ENCODE data around the gene CSF3R.

The CSF3R gene

DNA sequence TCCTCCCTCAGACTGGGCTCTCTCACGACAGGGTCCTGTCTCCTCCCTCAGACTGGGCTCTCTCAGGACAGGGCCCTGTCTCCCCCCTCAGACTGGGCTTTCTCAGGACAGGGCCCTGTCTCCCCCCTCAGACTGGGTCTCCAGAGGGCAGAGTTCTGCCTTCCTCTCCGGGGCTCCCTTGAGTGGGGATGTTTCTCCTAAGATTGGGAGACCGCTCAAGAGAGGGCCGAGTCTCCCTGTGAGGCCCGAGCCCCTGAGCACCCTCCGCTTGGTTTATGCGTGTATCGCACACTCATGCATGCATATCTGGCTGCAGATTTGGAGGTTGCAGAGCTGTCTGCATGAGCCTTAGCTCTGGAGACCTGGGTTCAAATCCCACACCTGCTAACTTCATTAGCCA is 39.3 kb upstream of the CSF3R start:
- Histone ChIP-seq H3K27me3 (ENCODE audit: control insufficient read depth, insufficient read depth, low read length) (no peaks in the 10 kb centered on the region), H3K9ac (ENCODE audit: low read depth, low read length) (no peak overlapping the region), H3K36me3 (ENCODE audit: control insufficient read depth, insufficient read depth, low read length) (no peaks in the 10 kb centered on the region), H3K4me3 (ENCODE audit: low read depth, low read length) (no peak overlapping the region), H3K9me3 (ENCODE audit: control insufficient read depth, insufficient read depth, low read length) (no peaks in the 10 kb centered on the region), H3K4me1 (ENCODE audit: control insufficient read depth, insufficient read depth, low read length) (peaks cover 6% of the 10 kb centered on the region)

DNA sequence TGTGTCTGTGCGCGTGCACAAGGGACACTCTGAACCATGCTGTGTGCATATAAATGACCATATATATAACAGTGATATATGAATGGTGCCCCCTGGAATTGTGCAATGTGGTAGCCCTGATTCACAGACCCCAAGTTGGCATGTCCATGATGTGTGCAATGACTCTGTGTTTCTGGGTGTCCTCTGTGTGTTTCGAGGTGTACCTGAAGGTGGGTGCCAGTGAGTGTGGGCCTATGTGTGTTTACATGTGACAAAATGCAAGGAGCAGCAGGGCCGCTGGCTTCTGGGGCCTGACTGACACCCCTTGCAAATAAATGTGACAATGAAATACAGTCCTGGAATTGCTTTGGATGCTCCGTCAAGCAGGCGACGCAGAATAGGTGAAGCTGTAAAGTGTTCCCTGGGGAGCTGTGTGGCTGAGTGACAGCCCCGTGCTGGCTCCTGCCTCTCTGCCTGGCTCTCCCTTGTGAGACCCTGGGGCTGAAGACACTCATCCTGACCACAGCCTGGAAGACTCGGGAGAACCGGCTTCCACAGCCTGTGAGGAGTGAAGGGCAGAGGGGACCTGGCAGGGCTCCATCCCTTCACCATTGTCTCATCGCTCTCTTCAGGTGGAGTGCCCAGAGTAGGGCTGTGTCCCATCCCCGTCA is 38.2 kb upstream of the CSF3R start:
- Histone ChIP-seq H3K36me3 (ENCODE audit: control insufficient read depth, insufficient read depth, low read length) (no peaks in the 10 kb centered on the region), H3K27me3 (ENCODE audit: control insufficient read depth, insufficient read depth, low read length) (no peaks in the 10 kb centered on the region), H3K4me3 (ENCODE audit: low read depth, low read length) (no peak overlapping the region), H3K9ac (ENCODE audit: low read depth, low read length) (no peak overlapping the region), H3K9me3 (ENCODE audit: control insufficient read depth, insufficient read depth, low read length) (no peaks in the 10 kb centered on the region), H3K4me1 (ENCODE audit: control insufficient read depth, insufficient read depth, low read length) (peaks cover 6% of the 10 kb centered on the region)

DNA sequence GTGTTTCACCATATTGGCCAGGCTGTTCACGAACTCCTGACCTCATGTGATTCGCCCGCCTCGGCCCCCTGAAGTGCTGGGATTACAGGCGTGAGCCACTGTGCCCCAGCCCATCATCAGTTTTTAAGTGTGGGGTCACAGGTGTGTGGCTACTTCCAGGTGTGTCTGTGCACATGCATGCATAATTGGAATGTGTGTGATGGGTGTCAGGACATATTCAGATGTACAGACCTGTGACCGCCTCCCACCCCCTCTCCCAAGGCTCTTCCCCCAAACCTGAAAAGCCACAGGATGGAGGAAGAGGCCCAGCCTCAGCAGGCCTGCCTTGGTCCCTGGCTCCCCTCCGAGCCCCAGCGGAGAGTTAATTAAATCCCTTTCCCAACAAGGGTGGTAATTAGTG is 37.3 kb upstream of the CSF3R start:
- Histone ChIP-seq H3K36me3 (ENCODE audit: control insufficient read depth, insufficient read depth, low read length) (no peaks in the 10 kb centered on the region), H3K9ac (ENCODE audit: low read depth, low read length) (no peak overlapping the region), H3K27me3 (ENCODE audit: control insufficient read depth, insufficient read depth, low read length) (no peaks in the 10 kb centered on the region), H3K4me1 (ENCODE audit: control insufficient read depth, insufficient read depth, low read length) (peaks cover 6% of the 10 kb centered on the region), H3K4me3 (ENCODE audit: low read depth, low read length) (no peak overlapping the region), H3K9me3 (ENCODE audit: control insufficient read depth, insufficient read depth, low read length) (no peaks in the 10 kb centered on the region)

DNA sequence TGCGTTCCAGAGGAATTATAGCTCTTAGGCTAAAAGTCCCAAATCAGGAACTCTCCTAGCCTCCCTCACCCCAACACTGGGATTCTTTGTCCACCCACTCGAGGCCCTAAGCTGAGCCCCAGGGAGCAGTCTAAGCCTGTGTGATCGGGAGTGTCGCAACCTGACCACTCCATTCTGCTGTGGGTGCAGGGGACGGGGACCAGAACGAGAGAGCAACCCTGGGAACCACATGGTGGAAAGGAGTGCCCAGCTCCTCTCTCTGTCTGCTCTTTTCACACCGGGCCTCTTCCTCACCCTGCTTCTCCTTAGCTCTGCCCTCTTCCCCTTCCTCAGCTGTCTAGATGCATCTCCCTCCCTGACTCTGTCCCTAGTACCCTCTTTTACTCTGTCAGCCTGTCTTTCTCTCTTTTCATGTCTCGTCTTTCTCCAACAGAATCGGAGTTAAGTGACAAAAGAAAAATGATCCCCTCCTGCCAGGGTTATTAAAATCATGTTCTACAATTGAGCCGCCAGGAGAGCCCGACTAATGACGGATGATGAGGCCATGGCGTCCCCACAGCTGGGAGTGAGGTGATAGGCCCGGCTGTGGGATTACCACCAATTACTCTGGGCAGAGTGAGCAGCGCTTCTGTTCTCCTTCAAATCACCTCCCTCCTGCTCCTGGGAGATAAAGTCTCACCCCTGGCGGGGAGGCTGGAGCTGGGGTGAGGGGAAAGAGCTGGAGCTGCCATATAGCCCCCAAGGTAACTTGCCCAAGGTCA is 34.5 kb upstream of the CSF3R start:
- Histone ChIP-seq H3K9me3 (ENCODE audit: control insufficient read depth, insufficient read depth, low read length) (no peaks in the 10 kb centered on the region), H3K4me3 (ENCODE audit: low read depth, low read length) (no peak overlapping the region), H3K9ac (ENCODE audit: low read depth, low read length) (no peak overlapping the region), H3K36me3 (ENCODE audit: control insufficient read depth, insufficient read depth, low read length) (no peaks in the 10 kb centered on the region), H3K4me1 (ENCODE audit: control insufficient read depth, insufficient read depth, low read length) (no peaks in the 10 kb centered on the region), H3K27me3 (ENCODE audit: control insufficient read depth, insufficient read depth, low read length) (no peaks in the 10 kb centered on the region)

DNA sequence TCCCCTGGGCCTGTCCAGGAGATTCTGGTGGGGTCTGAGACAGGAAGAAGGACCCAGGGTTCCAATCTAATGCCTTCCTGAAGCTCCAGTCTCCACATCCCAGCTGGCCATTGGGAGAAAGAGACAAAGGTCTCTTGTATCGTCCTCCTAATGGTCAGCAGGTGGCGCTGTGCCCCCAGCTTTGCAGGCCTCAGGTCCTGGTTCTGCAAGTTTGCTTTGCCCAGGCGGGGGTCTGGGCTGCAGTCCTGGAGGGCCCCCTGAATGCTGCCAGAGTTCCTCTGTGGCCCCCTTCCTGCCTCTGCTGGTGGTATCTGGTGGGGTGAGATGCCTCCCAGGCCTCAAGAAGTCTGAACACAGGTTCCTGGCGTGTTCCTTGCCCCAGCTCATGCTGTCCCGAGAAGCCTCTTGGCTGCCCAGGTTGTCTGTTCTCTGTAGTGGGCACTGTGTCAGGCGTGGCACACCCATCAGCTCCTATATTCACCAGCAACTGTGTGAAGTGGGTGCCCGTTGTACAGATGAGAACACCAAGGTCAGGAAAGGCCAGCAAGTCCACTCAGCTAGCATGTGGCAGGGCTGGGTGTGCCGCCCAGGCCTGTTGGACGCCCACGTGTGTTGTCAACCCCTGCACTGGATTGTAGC is 33.8 kb upstream of the CSF3R start:
- Histone ChIP-seq H3K4me3 (ENCODE audit: low read depth, low read length) (no peak overlapping the region), H3K27me3 (ENCODE audit: control insufficient read depth, insufficient read depth, low read length) (no peaks in the 10 kb centered on the region), H3K9ac (ENCODE audit: low read depth, low read length) (no peak overlapping the region)

DNA sequence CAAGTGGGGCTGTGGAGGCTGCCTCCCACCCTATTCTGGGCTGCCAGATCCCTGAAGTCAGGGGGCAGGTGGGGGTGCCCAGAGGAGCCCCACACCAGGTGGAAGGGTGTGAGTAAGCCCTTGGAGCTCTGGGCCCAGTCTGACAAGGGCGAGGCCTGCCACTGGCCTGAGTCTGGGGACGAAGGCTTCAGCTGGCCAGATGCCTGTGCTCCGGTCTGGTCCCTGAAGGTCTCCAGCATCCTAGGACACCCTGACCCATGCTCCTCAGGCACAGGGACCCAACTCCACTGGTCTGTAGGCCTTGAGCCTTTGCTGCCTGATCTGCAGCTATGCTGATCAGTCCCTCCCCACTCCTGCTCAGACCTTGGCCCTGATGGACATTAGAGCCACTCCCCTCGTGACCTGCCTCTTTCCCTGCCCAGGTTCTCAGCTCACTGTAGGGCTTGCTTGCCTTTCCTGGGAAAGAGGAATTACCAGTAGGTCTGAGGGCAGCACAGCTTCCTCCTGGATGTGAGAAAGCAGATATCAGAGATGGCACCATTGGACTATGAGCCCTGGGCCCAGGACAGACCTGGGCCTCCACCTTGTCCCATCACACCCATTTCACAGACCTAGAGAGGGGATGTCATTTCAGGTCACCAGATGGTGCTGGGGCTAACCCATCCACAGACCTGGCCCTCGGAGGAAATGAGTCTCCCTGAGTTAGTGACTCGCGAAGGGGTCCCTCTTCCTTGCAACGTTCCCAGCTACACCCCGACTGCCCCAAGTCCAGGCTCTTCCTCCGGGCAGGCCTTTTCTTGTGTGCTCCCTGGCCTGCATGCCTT is 32.8 kb upstream of the CSF3R start:
- no peak overlapping the region for H3K4me3 ChIP-seq (ENCODE audit: low read depth, low read length)
- no peaks in the 10 kb centered on the region for H3K9me3 ChIP-seq (ENCODE audit: control insufficient read depth, insufficient read depth, low read length)
- no peaks in the 10 kb centered on the region for H3K4me1 ChIP-seq (ENCODE audit: control insufficient read depth, insufficient read depth, low read length)
- H3K36me3 ChIP-seq (ENCODE audit: control insufficient read depth, insufficient read depth, low read length): no peaks in the 10 kb centered on the region
- H3K27me3 ChIP-seq (ENCODE audit: control insufficient read depth, insufficient read depth, low read length): no peaks in the 10 kb centered on the region
- H3K9ac ChIP-seq (ENCODE audit: low read depth, low read length): no peak overlapping the region

More for the DNA sequence above, 33.8 kb upstream of the CSF3R start:
- Histone ChIP-seq H3K4me1 (ENCODE audit: control insufficient read depth, insufficient read depth, low read length) (no peaks in the 10 kb centered on the region), H3K9me3 (ENCODE audit: control insufficient read depth, insufficient read depth, low read length) (no peaks in the 10 kb centered on the region), H3K36me3 (ENCODE audit: control insufficient read depth, insufficient read depth, low read length) (no peaks in the 10 kb centered on the region)

DNA sequence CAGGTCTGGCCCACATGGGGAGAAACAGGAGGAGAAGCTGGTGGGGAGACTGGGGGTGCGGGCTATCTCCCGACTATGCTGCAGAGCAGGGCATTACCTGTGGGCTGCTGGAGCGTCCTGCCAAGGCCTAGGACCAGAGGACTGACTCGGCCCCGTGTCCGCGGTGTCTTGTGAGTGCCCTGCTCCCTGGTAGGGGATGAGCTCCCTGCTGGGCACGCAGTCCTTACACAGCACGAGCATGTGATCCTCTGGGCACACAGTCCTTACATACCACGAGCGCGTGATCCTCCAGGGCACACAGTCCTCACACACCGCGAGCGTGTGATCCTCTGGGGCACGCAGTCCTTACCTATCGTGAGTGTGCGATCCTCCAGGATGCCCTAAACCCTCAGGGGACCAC is 31.8 kb upstream of the CSF3R start:
- H3K4me1 ChIP-seq (ENCODE audit: control insufficient read depth, insufficient read depth, low read length): no peaks in the 10 kb centered on the region
- H3K27me3 ChIP-seq (ENCODE audit: control insufficient read depth, insufficient read depth, low read length): no peaks in the 10 kb centered on the region
- no peak overlapping the region for H3K9ac ChIP-seq (ENCODE audit: low read depth, low read length)
- no peak overlapping the region for H3K4me3 ChIP-seq (ENCODE audit: low read depth, low read length)
- no peaks in the 10 kb centered on the region for H3K36me3 ChIP-seq (ENCODE audit: control insufficient read depth, insufficient read depth, low read length)
- H3K9me3 ChIP-seq (ENCODE audit: control insufficient read depth, insufficient read depth, low read length): no peaks in the 10 kb centered on the region

DNA sequence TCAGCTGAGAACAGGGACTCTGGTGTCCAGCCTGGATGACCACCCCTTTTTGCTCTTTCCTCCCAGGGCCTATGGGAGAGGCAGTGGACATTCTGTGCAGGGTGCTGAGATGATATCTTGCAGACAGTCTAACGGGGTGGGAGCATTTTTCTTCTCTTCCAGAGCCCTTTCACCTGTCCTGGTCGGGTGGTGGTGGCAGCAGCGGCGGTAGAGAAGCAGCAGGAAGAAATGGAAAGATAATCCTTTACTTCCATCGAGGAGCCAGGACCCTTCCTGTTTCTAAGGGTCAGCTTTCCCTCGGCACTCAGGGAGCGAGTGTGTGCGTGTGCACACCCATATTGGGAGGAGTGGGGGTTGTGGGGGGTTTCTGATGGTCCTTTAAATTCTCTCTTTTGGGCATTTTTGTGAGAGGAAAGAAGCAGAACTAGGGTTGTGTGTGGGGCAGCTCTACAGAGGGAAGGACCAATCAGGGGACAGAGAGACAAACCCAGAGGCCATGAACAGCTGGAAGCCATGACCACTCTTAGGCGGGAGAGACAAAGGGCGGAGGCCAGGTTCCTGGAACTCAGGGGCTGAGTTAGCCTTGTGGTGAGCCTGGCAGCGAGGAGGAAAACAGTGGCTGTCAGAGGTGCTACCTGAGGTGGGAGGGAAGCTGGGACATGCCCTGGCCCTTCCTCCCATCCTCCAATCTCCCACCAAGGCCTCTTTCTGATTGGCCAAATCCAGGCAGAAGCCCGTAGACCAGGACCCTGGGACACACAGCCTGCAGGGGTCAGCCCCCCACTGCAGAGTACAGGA is 31.2 kb upstream of the CSF3R start:
- Histone ChIP-seq H3K9me3 (ENCODE audit: control insufficient read depth, insufficient read depth, low read length) (no peaks in the 10 kb centered on the region), H3K36me3 (ENCODE audit: control insufficient read depth, insufficient read depth, low read length) (no peaks in the 10 kb centered on the region), H3K4me1 (ENCODE audit: control insufficient read depth, insufficient read depth, low read length) (no peaks in the 10 kb centered on the region), H3K4me3 (ENCODE audit: low read depth, low read length) (no peak overlapping the region), H3K9ac (ENCODE audit: low read depth, low read length) (no peak overlapping the region), H3K27me3 (ENCODE audit: control insufficient read depth, insufficient read depth, low read length) (no peaks in the 10 kb centered on the region)

DNA sequence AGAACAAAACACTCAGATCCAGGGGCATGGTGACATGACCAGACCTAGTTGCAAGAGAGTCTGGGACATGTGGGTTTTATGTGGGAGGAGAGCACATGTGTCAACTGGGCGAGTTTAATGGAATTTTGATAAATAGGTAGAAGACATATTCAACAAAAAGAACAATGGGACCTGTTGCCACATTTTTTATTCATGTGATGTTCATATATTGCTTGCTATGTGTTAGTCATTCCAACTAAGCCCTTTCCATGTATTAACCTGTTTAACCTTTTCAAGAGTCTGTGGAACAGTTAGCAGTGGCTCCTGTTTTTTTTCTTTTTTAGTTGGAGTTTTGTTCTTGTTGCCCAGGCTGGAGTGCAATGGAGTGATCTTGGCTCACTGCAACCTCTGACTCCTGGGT is 30.1 kb upstream of the CSF3R start:
- Histone ChIP-seq H3K9me3 (ENCODE audit: control insufficient read depth, insufficient read depth, low read length) (no peaks in the 10 kb centered on the region), H3K27me3 (ENCODE audit: control insufficient read depth, insufficient read depth, low read length) (no peaks in the 10 kb centered on the region), H3K9ac (ENCODE audit: low read depth, low read length) (no peak overlapping the region), H3K4me1 (ENCODE audit: control insufficient read depth, insufficient read depth, low read length) (no peaks in the 10 kb centered on the region), H3K4me3 (ENCODE audit: low read depth, low read length) (no peak overlapping the region), H3K36me3 (ENCODE audit: control insufficient read depth, insufficient read depth, low read length) (no peaks in the 10 kb centered on the region)

DNA sequence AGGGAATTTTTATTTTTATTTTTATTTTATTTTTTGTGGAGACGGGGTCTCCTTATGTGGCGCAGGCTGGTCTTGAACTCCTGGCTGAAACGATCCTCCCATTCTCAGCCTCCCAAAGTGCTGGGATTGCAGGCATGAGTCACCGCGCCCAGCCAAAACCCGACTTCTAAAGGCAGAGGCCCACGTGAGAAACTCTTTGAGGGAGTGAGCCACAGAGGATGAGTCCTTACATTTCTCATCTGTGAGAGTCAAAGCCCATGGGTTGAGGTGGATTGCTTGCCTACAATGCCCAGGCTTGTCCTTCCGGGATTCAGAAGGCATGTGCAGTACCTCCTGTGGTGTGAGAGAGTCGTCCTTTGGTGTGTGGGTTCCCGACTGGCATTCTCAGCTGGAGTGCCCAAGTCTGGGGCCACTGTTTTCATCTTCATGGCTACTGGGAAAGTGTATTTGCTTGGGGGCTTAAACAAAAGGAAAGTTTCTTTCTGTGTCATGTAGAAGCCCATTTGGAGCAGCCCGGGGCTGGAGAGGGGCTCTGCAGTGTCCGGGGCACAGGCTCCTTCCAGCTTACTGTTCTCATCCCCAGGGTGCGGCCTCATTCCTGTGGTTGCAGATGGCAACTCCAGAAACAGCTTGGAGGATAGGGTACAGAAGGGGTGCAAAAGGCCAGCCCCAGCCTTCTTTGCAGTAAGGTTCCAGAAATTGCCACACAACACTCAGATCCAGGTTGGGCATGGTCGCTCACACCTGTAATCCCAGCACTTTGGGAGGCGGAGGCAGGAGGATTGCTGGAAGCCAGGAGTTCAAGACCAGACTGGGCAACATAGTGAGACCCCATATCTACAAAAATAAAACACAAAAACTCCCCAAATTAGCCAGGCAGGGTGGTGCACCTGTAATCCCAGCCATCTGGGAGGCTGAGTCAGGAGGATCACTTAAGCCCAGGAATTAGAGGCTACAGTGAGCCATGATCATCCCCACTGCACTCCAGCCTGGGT is 29.4 kb upstream of the CSF3R start:
- Histone ChIP-seq H3K9me3 (ENCODE audit: control insufficient read depth, insufficient read depth, low read length) (no peaks in the 10 kb centered on the region), H3K4me1 (ENCODE audit: control insufficient read depth, insufficient read depth, low read length) (no peaks in the 10 kb centered on the region), H3K36me3 (ENCODE audit: control insufficient read depth, insufficient read depth, low read length) (no peaks in the 10 kb centered on the region)

More for the DNA sequence above, 29.4 kb upstream of the CSF3R start:
- no peaks in the 10 kb centered on the region for H3K27me3 ChIP-seq (ENCODE audit: control insufficient read depth, insufficient read depth, low read length)
- H3K9ac ChIP-seq (ENCODE audit: low read depth, low read length): no peak overlapping the region
- H3K4me3 ChIP-seq (ENCODE audit: low read depth, low read length): no peak overlapping the region

Data from iPS-15b (cell line).